ENCODE results near the gene NPTN. TPM values are rescaled to one million over a fixed set of nuclear protein-coding genes. Genes with fewer than 3 reads are reported as not detected.
A peak's percentile ranks its signal among the peaks of the same experiment; 100 is the strongest.

NPTN gene
- total RNA-seq (2021; ENCODE audit: unreplicated experiment): 90.9 TPM
- polyA plus RNA-seq (2012): 95.1 and 111 TPM in 2 replicates
- percentile 92 among the genes with signal in this experiment for Bru-seq, nascent RNA
- BruChase-seq, experiment 1, labeled RNA remaining after a 6-hour chase: percentile 85 among the genes with signal in this experiment
- BruChase-seq, experiment 2, labeled RNA remaining after a 2-hour chase: percentile 88 among the genes with signal in this experiment
- long read RNA-seq, transcript NPTN-202 (8 exons, 2,817 nt): major isoform, 156 of 178 reads
- long read RNA-seq, partial matches to known transcripts: 5 of 178 reads
- long read RNA-seq, other reads (novel, unspliced or antisense): 14 of 178 reads

DNA sequence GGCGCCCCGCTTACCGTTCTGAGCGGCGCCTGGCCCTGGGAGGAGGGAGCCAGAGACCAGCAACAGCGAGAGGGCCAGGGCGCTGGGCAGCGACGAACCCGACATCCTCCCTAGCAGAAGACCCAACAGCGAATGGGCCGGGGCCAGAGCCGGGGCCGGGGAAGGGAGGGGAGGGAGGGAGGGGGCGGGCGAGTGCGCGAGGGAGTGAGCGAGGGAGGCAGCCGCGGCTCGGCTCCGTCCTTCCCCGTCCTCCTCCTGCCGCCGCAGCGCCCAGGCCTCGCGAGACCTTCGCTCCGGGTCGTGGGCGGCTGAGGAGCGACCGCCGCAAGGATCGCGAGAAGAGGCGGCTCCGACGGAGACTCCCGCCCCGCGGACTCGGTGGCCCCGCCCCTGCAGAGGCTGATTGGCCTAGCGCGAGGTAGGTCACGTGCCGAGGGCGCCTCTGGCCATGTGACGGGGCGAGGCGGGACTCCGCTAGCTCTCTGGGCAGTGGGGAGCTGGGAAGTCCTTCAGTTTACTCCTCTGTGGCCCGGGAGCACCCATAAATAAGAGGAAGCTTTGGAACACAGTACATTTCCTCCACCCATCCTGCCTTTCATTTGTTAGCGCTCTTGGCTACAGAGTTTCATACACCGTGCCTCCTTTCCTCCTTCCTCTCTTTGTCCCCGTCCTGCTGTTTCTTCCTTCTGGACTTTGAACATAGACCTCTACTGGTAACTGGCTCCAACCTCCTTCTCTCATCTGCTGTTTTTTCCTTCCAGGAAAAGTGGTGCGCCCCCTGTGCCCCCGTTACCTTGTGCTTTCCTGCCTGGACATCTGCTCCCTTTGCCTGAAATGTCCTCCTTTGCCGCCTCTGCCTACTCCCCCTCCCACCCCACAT, at the start of gene NPTN:
TSS of gene NPTN (minus strand) at position 279 of the 880 bp plus-strand sequence. CDS start at position 105, 174 bp downstream.
- ATAC-seq (peak; percentile 90), DNase-seq (ENCODE audit: low read depth, low spot score) (peak; percentile 89)
- POLR2A ChIA-PET: interaction anchor here (0.6 to 1.6 kb wide), 9 partner anchors 8 to 58 kb away, joined by 3 to 7 read pairs (median 3); no protein-coding TSS in a partner anchor
- Histone ChIP-seq H3K27ac (ENCODE audit: low read depth, low read length) (peak within 1 kb of the TSS; percentile 73), H3K4me3 (replicated peaks in 1 of 2; ENCODE audit: low read depth in 1 of 2, low read length in 2 of 2) (peak within 1 kb of the TSS; percentile 77 to 88), H2AFZ (ENCODE audit: low read depth, low read length, poor library complexity, severe bottlenecking) (no peak within 1 kb of the TSS), H3K36me3 (ENCODE audit: control insufficient read depth in 1 of 2, insufficient read depth in 2 of 2, low read length in 2 of 2) (no peaks in the 10 kb centered on the region), H3K4me1 (ENCODE audit: control insufficient read depth in 1 of 2, insufficient read depth in 2 of 2, low read length in 2 of 2) (peaks cover 21 to 43% of the 10 kb centered on the region in 2 experiments), H3K9ac (ENCODE audit: low read length) (peak within 1 kb of the TSS; percentile 83), H3K9me3 (ENCODE audit: control insufficient read depth in 1 of 2, insufficient read depth in 1 of 2, low read depth in 1 of 2, low read length in 2 of 2) (no peaks in the 10 kb centered on the region), H3K9me2 (ENCODE audit: insufficient read depth) (no peaks in the 10 kb centered on the region), H4K20me1 (ENCODE audit: insufficient read depth) (peaks cover 9% of the 10 kb centered on the region; the same call in 1 of the 2 replicates), H3K79me2 (ENCODE audit: insufficient read depth, low read length) (peaks cover 45% of the 10 kb centered on the region), H3K4me2 (ENCODE audit: low read length) (peak within 1 kb of the TSS; percentile 92), H3K27me3 (ENCODE audit: insufficient read depth, low read length) (no peaks in the 10 kb centered on the region)
- RAD21 ChIA-PET (ENCODE audit: low non-redundant PET in 1 of 2, low total read pairs in 2 of 2, uncharacterized antibody in 2 of 2, unreplicated experiment in 2 of 2): no interaction called here
- BruUV-seq (replicated peaks): TSS peak; percentile 97
- CTCF ChIA-PET: interaction anchor here (0.6 to 5.2 kb wide), 6 partner anchors 10 to 72 kb away, joined by 3 to 64 read pairs (median 24); no protein-coding TSS in a partner anchor
- intact Hi-C loops (cut with micrococcal nuclease): no loop called here
- TF ChIP-seq SRF (IDR thresholded peaks at IDR 0.05; ENCODE audit: low read depth) (no peak), ZFX (IDR thresholded peaks at IDR 0.05) (peak; percentile 17; the same call in 1 of the 2 replicates), EZH2 (IDR thresholded peaks at IDR 0.05) (no peak), JUND (IDR thresholded peaks at IDR 0.05) (no peak), SP1 (IDR thresholded peaks at IDR 0.05; ENCODE audit: low read depth) (peak; percentile 75), CBX3 (IDR thresholded peaks at IDR 0.05; ENCODE audit: low read depth) (no peak), EZH2phosphoT487 (IDR thresholded peaks at IDR 0.05; ENCODE audit: borderline replicate concordance) (no peak), CEBPB (IDR thresholded peaks at IDR 0.05; ENCODE audit: low read depth) (no peak), SIN3A (IDR thresholded peaks at IDR 0.05; ENCODE audit: low read depth) (peak; percentile 79; the same call in 1 of the 2 replicates), ELF1 (IDR thresholded peaks at IDR 0.05; ENCODE audit: borderline replicate concordance, low read depth) (no peak), POLR2A (IDR thresholded peaks at IDR 0.05; ENCODE audit: borderline replicate concordance, extremely low read depth, insufficient read depth, insufficient read length) (peak; percentile 96), POLR2AphosphoS5 (IDR thresholded peaks at IDR 0.05; ENCODE audit: low read depth, low read length) (peak; percentile 85), TCF7L2 (IDR thresholded peaks at IDR 0.05; ENCODE audit: borderline replicate concordance, extremely low read depth, insufficient read depth, insufficient read length) (no peak)
- TF ChIP-seq, protein P1, sequence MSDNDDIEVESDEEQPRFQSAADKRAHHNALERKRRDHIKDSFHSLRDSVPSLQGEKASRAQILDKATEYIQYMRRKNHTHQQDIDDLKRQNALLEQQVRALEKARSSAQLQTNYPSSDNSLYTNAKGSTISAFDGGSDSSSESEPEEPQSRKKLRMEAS (IDR thresholded peaks at IDR 0.05): peak; percentile 86
- TF ChIP-seq, protein P2, sequence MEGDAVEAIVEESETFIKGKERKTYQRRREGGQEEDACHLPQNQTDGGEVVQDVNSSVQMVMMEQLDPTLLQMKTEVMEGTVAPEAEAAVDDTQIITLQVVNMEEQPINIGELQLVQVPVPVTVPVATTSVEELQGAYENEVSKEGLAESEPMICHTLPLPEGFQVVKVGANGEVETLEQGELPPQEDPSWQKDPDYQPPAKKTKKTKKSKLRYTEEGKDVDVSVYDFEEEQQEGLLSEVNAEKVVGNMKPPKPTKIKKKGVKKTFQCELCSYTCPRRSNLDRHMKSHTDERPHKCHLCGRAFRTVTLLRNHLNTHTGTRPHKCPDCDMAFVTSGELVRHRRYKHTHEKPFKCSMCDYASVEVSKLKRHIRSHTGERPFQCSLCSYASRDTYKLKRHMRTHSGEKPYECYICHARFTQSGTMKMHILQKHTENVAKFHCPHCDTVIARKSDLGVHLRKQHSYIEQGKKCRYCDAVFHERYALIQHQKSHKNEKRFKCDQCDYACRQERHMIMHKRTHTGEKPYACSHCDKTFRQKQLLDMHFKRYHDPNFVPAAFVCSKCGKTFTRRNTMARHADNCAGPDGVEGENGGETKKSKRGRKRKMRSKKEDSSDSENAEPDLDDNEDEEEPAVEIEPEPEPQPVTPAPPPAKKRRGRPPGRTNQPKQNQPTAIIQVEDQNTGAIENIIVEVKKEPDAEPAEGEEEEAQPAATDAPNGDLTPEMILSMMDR (IDR thresholded peaks at IDR 0.05 in 2 of 3, conservative IDR thresholded peaks at IDR 0.05 in 1 of 3; ENCODE audit: borderline replicate concordance in 1 of 3, insufficient read depth in 1 of 3, low read depth in 2 of 3, low read length in 2 of 3): 0 out of 6 replicates have a peak, but pooled peaks of 1 of the 3 experiments have one; percentile 11
- TF ChIP-seq, protein P3, sequence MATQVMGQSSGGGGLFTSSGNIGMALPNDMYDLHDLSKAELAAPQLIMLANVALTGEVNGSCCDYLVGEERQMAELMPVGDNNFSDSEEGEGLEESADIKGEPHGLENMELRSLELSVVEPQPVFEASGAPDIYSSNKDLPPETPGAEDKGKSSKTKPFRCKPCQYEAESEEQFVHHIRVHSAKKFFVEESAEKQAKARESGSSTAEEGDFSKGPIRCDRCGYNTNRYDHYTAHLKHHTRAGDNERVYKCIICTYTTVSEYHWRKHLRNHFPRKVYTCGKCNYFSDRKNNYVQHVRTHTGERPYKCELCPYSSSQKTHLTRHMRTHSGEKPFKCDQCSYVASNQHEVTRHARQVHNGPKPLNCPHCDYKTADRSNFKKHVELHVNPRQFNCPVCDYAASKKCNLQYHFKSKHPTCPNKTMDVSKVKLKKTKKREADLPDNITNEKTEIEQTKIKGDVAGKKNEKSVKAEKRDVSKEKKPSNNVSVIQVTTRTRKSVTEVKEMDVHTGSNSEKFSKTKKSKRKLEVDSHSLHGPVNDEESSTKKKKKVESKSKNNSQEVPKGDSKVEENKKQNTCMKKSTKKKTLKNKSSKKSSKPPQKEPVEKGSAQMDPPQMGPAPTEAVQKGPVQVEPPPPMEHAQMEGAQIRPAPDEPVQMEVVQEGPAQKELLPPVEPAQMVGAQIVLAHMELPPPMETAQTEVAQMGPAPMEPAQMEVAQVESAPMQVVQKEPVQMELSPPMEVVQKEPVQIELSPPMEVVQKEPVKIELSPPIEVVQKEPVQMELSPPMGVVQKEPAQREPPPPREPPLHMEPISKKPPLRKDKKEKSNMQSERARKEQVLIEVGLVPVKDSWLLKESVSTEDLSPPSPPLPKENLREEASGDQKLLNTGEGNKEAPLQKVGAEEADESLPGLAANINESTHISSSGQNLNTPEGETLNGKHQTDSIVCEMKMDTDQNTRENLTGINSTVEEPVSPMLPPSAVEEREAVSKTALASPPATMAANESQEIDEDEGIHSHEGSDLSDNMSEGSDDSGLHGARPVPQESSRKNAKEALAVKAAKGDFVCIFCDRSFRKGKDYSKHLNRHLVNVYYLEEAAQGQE (IDR thresholded peaks at IDR 0.05; ENCODE audit: low read depth): no peak
- TF ChIP-seq, protein P4, sequence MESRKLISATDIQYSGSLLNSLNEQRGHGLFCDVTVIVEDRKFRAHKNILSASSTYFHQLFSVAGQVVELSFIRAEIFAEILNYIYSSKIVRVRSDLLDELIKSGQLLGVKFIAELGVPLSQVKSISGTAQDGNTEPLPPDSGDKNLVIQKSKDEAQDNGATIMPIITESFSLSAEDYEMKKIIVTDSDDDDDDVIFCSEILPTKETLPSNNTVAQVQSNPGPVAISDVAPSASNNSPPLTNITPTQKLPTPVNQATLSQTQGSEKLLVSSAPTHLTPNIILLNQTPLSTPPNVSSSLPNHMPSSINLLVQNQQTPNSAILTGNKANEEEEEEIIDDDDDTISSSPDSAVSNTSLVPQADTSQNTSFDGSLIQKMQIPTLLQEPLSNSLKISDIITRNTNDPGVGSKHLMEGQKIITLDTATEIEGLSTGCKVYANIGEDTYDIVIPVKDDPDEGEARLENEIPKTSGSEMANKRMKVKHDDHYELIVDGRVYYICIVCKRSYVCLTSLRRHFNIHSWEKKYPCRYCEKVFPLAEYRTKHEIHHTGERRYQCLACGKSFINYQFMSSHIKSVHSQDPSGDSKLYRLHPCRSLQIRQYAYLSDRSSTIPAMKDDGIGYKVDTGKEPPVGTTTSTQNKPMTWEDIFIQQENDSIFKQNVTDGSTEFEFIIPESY (IDR thresholded peaks at IDR 0.05; ENCODE audit: extremely low read depth, insufficient replicate concordance, low read length): peak; percentile 97

Data from HCT116 (cell line).